ENCODE measurements around the gene PALLD. TPM values are rescaled to one million over a fixed set of nuclear protein-coding genes. Genes with fewer than 3 reads are reported as not detected.

Gene PALLD
- total RNA-seq, 1 experiment from 2014 or later, result 166 TPM

DNA sequence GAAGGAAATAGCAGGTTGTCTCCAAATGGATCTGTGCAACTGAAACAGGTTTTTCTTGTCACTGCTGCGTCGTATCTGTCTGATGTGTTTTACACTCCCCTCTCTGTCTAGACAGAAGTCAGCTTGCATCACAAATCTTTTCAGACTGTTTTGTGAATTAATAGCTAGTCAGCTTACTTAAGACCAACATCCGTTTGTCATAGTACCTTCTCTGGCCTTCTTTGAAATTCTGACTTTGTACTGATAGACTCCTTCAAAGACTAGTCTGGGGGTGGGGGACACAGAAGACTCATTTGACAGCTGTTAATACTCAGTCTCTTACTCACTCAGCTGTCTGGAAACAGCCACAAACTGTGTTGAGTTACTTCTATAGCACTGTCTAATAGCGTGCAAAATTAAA lies 197.8 kb downstream of the PALLD start (continued):
- TF ChIP-seq, protein P1, sequence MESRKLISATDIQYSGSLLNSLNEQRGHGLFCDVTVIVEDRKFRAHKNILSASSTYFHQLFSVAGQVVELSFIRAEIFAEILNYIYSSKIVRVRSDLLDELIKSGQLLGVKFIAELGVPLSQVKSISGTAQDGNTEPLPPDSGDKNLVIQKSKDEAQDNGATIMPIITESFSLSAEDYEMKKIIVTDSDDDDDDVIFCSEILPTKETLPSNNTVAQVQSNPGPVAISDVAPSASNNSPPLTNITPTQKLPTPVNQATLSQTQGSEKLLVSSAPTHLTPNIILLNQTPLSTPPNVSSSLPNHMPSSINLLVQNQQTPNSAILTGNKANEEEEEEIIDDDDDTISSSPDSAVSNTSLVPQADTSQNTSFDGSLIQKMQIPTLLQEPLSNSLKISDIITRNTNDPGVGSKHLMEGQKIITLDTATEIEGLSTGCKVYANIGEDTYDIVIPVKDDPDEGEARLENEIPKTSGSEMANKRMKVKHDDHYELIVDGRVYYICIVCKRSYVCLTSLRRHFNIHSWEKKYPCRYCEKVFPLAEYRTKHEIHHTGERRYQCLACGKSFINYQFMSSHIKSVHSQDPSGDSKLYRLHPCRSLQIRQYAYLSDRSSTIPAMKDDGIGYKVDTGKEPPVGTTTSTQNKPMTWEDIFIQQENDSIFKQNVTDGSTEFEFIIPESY (IDR thresholded peaks at IDR 0.05; ENCODE audit: extremely low read depth, insufficient replicate concordance, low read length), result no peak
- no peak for TF ChIP-seq ZNF274 (IDR thresholded peaks at IDR 0.05; ENCODE audit: low read depth, low read length)
- no peak for TF ChIP-seq CBX3 (IDR thresholded peaks at IDR 0.05; ENCODE audit: low read depth)
- TF ChIP-seq YY1 (IDR thresholded peaks at IDR 0.05; ENCODE audit: extremely low read depth, insufficient replicate concordance, low read depth, low read length), result no peak
- no peak for TF ChIP-seq JUND (IDR thresholded peaks at IDR 0.05)

DNA sequence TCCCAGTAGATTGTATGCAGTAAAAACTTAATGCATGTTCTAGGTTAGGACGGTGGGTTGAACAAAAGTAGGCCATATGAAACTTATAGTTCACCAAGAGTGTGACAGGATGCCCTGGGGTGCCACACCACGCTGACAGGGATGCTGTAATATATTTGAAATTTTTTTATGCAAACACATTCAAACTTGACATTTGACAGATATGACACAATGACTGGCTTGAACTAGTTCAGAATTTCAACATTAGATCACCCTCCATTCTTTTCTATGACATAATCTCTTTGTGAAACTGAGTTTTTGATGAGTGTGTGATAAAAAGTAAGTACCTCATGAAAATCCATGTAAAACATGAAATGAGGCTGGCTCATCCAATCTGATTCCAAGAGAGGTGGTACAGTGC lies 198.4 kb downstream of the PALLD start:
- peaks cover 0 to 16% of the 10 kb centered on the region in 2 experiments; a peak in 3 of 4 replicates for H3K36me3 ChIP-seq (ENCODE audit: control insufficient read depth in 1 of 2, insufficient read depth in 2 of 2, low read length in 2 of 2)
- H3K4me3 ChIP-seq (replicated peaks in 1 of 2; ENCODE audit: low read depth in 1 of 2, low read length in 2 of 2), result no peak overlapping the region
- POLR2A ChIA-PET, result no interaction called here
- H3K9me2 ChIP-seq (ENCODE audit: insufficient read depth), result no peaks in the 10 kb centered on the region
- no peaks in the 10 kb centered on the region for H3K27me3 ChIP-seq (ENCODE audit: insufficient read depth, low read length)
- no peaks in the 10 kb centered on the region for H3K79me2 ChIP-seq (ENCODE audit: insufficient read depth, low read length)
- BruUV-seq (replicated peaks), result no TSS peak
- H3K4me2 ChIP-seq (ENCODE audit: low read length), result no peak overlapping the region
- H3K9me3 ChIP-seq (ENCODE audit: control insufficient read depth in 1 of 2, insufficient read depth in 1 of 2, low read depth in 1 of 2, low read length in 2 of 2), result no peaks in the 10 kb centered on the region
- CTCF ChIA-PET, result no interaction called here
- no peak overlapping the region for H3K27ac ChIP-seq (ENCODE audit: low read depth, low read length)
- H3K9ac ChIP-seq (ENCODE audit: low read length), result no peak overlapping the region
- H3K4me1 ChIP-seq (ENCODE audit: control insufficient read depth in 1 of 2, insufficient read depth in 2 of 2, low read length in 2 of 2), result no peaks in the 10 kb centered on the region
- RAD21 ChIA-PET (ENCODE audit: low non-redundant PET in 1 of 2, low total read pairs in 2 of 2, uncharacterized antibody in 2 of 2, unreplicated experiment in 2 of 2), result no interaction called here
- DNase-seq (ENCODE audit: low read depth, low spot score), result no peak
- ATAC-seq, result no peak
- intact Hi-C loops (cut with micrococcal nuclease), result no loop called here
- no peak overlapping the region for H2AFZ ChIP-seq (ENCODE audit: low read depth, low read length, poor library complexity, severe bottlenecking)
- TF ChIP-seq, protein P2, sequence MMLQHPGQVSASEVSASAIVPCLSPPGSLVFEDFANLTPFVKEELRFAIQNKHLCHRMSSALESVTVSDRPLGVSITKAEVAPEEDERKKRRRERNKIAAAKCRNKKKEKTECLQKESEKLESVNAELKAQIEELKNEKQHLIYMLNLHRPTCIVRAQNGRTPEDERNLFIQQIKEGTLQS (IDR thresholded peaks at IDR 0.05), result no peak
- no peaks in the 10 kb centered on the region for H4K20me1 ChIP-seq (ENCODE audit: insufficient read depth)
